GM18867 (cell line): Measurements from ENCODE around the gene PPP2R5C.

Experiments used
- ATAC-seq: cut with Tn5 transposase; IDR thresholded peaks from one replicate; pipeline ENCODE4 v1.9.1; 2021; ENCODE audit warnings: mild to moderate bottlenecking, moderate library complexity; ENCODE audit not compliant: unreplicated experiment

The PPP2R5C gene

GRCh38 chr14:101909371-101910096 is 148.0 kb downstream of the PPP2R5C start:
- ATAC-seq, result no peak

GRCh38 chr14:101912841-101913240 is 151.3 kb downstream of the PPP2R5C start:
- ATAC-seq, result no peak

- ATAC-seq, result no peak
These were observed 152.6 kb downstream of the PPP2R5C start for GRCh38 chr14:101914083-101914482.

- no peak for ATAC-seq
These were observed 154.6 kb downstream of the PPP2R5C start for GRCh38 chr14:101915871-101916815.

GRCh38 chr14:101916816-101917412 is 155.4 kb downstream of the PPP2R5C start:
- ATAC-seq, result no peak

- ATAC-seq, result no peak
These were observed 156.0 kb downstream of the PPP2R5C start for GRCh38 chr14:101917413-101918017.

- ATAC-seq, result no peak
These were observed 156.8 kb downstream of the PPP2R5C start for GRCh38 chr14:101918065-101918989.

- ATAC-seq, result no peak
These were observed 158.8 kb downstream of the PPP2R5C start for GRCh38 chr14:101920271-101920670.

GRCh38 chr14:101922866-101923265 is 161.4 kb downstream of the PPP2R5C start:
- no peak for ATAC-seq

GRCh38 chr14:101925152-101925551 is 163.6 kb downstream of the PPP2R5C start:
- no peak for ATAC-seq

GRCh38 chr14:101926085-101926484 is 164.6 kb downstream of the PPP2R5C start:
- ATAC-seq, result no peak

GRCh38 chr14:101926620-101927019 is 165.1 kb downstream of the PPP2R5C start:
- no peak for ATAC-seq

- no peak for ATAC-seq
These were observed 166.3 kb downstream of the PPP2R5C start for GRCh38 chr14:101927859-101928258.

GRCh38 chr14:101928415-101928841 is 166.9 kb downstream of the PPP2R5C start:
- no peak for ATAC-seq

- ATAC-seq, result no peak
These were observed 167.6 kb downstream of the PPP2R5C start for GRCh38 chr14:101929096-101929495.

GRCh38 chr14:101929946-101930345 is 168.4 kb downstream of the PPP2R5C start:
- ATAC-seq, result no peak

- no peak for ATAC-seq
These were observed 171.2 kb downstream of the PPP2R5C start for GRCh38 chr14:101932673-101933072.

GRCh38 chr14:101933209-101933608 is 171.7 kb downstream of the PPP2R5C start:
- ATAC-seq, result no peak

GRCh38 chr14:101934601-101935150 is 173.2 kb downstream of the PPP2R5C start:
- ATAC-seq, result no peak
